OCI-LY7 (cell line): ENCODE measurements around the gene DUOXA1.
"Not testable (repeated sequence)": the region's sequence is repeated elsewhere in the genome, so short reads cannot be mapped to it uniquely, and the experiment has no call there.

Source experiments
- CTCF ChIP-seq: fragments of 200-600 bp; sonication (generic); conservative IDR thresholded peaks from 2 replicates; pipeline ENCODE4 v1.5.1; 2014; ENCODE audit warnings: mild to moderate bottlenecking, antibody characterized with exemption, low read length, moderate library complexity, mixed read lengths
- EZH2phosphoT487 ChIP-seq: fragments of 200-600 bp; sonication (generic); IDR thresholded peaks from 2 replicates; pipeline ENCODE4 v1.6.1; 2018; ENCODE audit warnings: low read depth, borderline replicate concordance, mild to moderate bottlenecking, mixed run types, antibody characterized with exemption, low read length, moderate library complexity, mixed read lengths

DNA sequence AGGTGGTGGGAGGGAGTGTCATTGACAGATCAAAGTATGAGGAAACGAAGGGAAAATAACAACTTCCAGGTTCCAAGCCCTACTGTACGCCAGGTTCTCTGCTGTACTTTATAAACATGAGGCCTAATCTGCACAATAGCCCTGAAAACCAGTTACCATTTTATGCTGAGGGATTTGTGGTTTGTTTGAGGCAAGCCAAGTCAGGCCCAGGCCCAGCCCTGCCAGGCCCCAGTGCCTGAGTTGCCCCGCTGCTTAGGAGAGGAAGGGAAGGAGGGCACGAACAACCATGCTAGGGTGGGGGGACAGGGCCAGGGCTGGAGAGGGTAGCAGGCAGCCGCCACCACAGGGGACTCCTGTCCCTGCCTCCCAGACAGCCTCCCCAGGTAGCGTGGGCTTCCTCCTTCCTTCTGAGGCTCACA lies 59.7 kb downstream of the DUOXA1 start:
- not testable (repeated sequence) for TF ChIP-seq CTCF, EZH2phosphoT487
